Measurements from ENCODE around the gene TREML1. TPM values are rescaled to one million over a fixed set of nuclear protein-coding genes. Genes with fewer than 3 reads are reported as not detected.

TREML1 gene
- total RNA-seq, 1 experiment from 2014 or later = not detected

DNA sequence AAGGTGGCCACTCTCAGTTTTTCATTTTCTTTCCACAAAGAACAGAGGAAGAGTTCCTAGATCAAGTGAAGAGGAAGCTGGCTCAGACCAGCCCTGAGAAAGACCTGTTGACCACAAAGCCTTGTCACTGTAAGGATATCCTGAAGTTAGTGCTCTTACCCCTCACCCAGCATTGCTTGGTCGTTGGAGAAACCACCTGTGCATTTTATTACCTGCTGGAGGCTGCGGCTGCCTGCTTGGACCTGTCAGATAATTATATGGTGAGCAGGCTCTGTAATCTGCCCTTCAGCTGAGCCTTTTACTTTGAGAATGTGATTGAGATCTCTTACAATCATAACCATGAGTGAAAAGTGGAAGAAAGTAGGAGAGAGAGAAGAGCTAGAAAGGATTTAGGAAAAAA is 21.9 kb downstream of the TREML1 start:
- Histone ChIP-seq H3K4me1 (ENCODE audit: insufficient read depth, low read length, poor library complexity, severe bottlenecking) (no peaks in the 10 kb centered on the region), H3K9me3 (ENCODE audit: low read depth, low read length, poor library complexity, severe bottlenecking) (no peaks in the 10 kb centered on the region), H3K36me3 (ENCODE audit: insufficient read depth, low read length, poor library complexity, severe bottlenecking) (no peaks in the 10 kb centered on the region), H3K27ac (ENCODE audit: low read depth, low read length, poor library complexity, severe bottlenecking) (no peak overlapping the region), H3K4me3 (ENCODE audit: low read depth, low read length, poor library complexity, severe bottlenecking) (no peak overlapping the region), H3K27me3 (replicated peaks; ENCODE audit: insufficient read depth, low read depth, low read length, poor library complexity) (no peaks in the 10 kb centered on the region)
- CTCF ChIA-PET = no interaction called here
- no peak for DNase-seq (ENCODE audit: low spot score)
- POLR2A ChIA-PET (ENCODE audit: low non-redundant PET) = no interaction called here
- intact Hi-C loops (cut with micrococcal nuclease; ENCODE audit: unreplicated experiment) = no loop called here
- TF ChIP-seq, protein P1, sequence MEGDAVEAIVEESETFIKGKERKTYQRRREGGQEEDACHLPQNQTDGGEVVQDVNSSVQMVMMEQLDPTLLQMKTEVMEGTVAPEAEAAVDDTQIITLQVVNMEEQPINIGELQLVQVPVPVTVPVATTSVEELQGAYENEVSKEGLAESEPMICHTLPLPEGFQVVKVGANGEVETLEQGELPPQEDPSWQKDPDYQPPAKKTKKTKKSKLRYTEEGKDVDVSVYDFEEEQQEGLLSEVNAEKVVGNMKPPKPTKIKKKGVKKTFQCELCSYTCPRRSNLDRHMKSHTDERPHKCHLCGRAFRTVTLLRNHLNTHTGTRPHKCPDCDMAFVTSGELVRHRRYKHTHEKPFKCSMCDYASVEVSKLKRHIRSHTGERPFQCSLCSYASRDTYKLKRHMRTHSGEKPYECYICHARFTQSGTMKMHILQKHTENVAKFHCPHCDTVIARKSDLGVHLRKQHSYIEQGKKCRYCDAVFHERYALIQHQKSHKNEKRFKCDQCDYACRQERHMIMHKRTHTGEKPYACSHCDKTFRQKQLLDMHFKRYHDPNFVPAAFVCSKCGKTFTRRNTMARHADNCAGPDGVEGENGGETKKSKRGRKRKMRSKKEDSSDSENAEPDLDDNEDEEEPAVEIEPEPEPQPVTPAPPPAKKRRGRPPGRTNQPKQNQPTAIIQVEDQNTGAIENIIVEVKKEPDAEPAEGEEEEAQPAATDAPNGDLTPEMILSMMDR (conservative IDR thresholded peaks at IDR 0.05; ENCODE audit: low read depth, low read length) = no peak
- no peak for TF ChIP-seq EZH2 (IDR thresholded peaks at IDR 0.05; ENCODE audit: borderline replicate concordance, low read depth, low read length, poor library complexity, severe bottlenecking)
- BruUV-seq (replicated peaks) = no TSS peak

DNA sequence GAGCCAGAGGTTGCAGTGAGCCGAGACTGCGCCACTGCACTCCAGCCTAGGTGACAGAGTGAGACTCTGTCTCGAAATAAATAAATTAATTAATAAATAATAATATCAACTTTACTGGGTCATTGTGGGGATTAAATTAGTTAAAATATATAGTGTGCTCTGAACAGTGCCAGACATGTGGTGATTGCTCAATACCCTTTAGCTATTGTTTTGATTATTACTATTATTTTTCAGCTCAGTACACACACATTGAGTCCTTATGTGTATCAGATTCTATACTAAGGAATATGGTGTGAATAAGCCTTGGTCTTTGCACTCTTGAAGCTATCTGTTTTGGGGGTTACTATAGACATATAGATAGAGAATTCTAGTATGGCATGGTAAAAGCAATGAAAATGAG is 28.9 kb downstream of the TREML1 start:
- BruUV-seq (replicated peaks) = no TSS peak
- no peak overlapping the region for H3K27ac ChIP-seq (ENCODE audit: low read depth, low read length, poor library complexity, severe bottlenecking)
- DNase-seq (ENCODE audit: low spot score) = no peak
- H3K27me3 ChIP-seq (replicated peaks; ENCODE audit: insufficient read depth, low read depth, low read length, poor library complexity) = no peaks in the 10 kb centered on the region
- no peaks in the 10 kb centered on the region for H3K4me1 ChIP-seq (ENCODE audit: insufficient read depth, low read length, poor library complexity, severe bottlenecking)
- intact Hi-C loops (cut with micrococcal nuclease; ENCODE audit: unreplicated experiment) = no loop called here
- TF ChIP-seq, protein P1 (conservative IDR thresholded peaks at IDR 0.05; ENCODE audit: low read depth, low read length) = no peak
- TF ChIP-seq EZH2 (IDR thresholded peaks at IDR 0.05; ENCODE audit: borderline replicate concordance, low read depth, low read length, poor library complexity, severe bottlenecking) = no peak
- no peaks in the 10 kb centered on the region for H3K36me3 ChIP-seq (ENCODE audit: insufficient read depth, low read length, poor library complexity, severe bottlenecking)
- H3K9me3 ChIP-seq (ENCODE audit: low read depth, low read length, poor library complexity, severe bottlenecking) = no peaks in the 10 kb centered on the region
- CTCF ChIA-PET = interaction anchor here (0.7 kb wide), 1 partner anchor 557 kb away, joined by 3 read pairs; no protein-coding TSS in a partner anchor
- POLR2A ChIA-PET (ENCODE audit: low non-redundant PET) = no interaction called here
- no peak overlapping the region for H3K4me3 ChIP-seq (ENCODE audit: low read depth, low read length, poor library complexity, severe bottlenecking)

DNA sequence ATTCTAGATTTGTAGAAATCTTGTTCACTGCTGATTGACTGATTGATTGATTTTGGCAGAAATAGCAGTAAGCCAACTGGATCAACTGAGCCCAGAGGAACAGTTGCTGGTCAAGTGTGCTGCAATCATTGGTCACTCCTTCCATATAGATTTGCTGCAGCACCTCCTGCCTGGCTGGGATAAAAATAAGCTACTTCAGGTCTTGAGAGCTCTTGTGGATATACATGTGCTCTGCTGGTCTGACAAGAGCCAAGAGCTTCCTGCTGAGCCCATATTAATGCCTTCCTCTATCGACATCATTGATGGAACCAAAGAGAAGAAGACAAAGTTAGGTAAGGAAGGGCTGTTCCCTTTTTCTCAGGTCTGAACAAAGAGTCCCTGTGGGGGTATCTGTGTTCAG is 31.2 kb downstream of the TREML1 start:
- intact Hi-C loops (cut with micrococcal nuclease; ENCODE audit: unreplicated experiment) = no loop called here
- H3K4me1 ChIP-seq (ENCODE audit: insufficient read depth, low read length, poor library complexity, severe bottlenecking) = no peaks in the 10 kb centered on the region
- no peaks in the 10 kb centered on the region for H3K27me3 ChIP-seq (replicated peaks; ENCODE audit: insufficient read depth, low read depth, low read length, poor library complexity)
- no TSS peak for BruUV-seq (replicated peaks)
- CTCF ChIA-PET = interaction anchor here (0.5 kb wide), 2 partner anchors 928 to 1623 kb away, joined by 5 to 7 read pairs; partner anchors contain the start of genes TAF8 and TBCC
- POLR2A ChIA-PET (ENCODE audit: low non-redundant PET) = no interaction called here
- no peak overlapping the region for H3K4me3 ChIP-seq (ENCODE audit: low read depth, low read length, poor library complexity, severe bottlenecking)
- H3K9me3 ChIP-seq (ENCODE audit: low read depth, low read length, poor library complexity, severe bottlenecking) = no peaks in the 10 kb centered on the region
- TF ChIP-seq, protein P1 (conservative IDR thresholded peaks at IDR 0.05; ENCODE audit: low read depth, low read length) = no peak
- TF ChIP-seq EZH2 (IDR thresholded peaks at IDR 0.05; ENCODE audit: borderline replicate concordance, low read depth, low read length, poor library complexity, severe bottlenecking) = no peak
- H3K36me3 ChIP-seq (ENCODE audit: insufficient read depth, low read length, poor library complexity, severe bottlenecking) = no peaks in the 10 kb centered on the region
- DNase-seq (ENCODE audit: low spot score) = no peak
- H3K27ac ChIP-seq (ENCODE audit: low read depth, low read length, poor library complexity, severe bottlenecking) = no peak overlapping the region

Measured in A673 (cell line).